ENCODE data around the gene DMD. TPM values are rescaled to one million over a fixed set of nuclear protein-coding genes. Genes with fewer than 3 reads are reported as not detected.

Gene DMD
- total RNA-seq, 1 experiment from 2014 or later = 2.2 TPM

GRCh38 chrX:31217084-31217483 is 1994.3 kb downstream of the DMD start:
- CTCF ChIA-PET = no interaction called here
- intact Hi-C loops (cut with micrococcal nuclease; ENCODE audit: unreplicated experiment) (loop anchor here (10.0 kb wide), 1 partner anchor 182 kb away; no protein-coding TSS in a partner anchor), in situ Hi-C loops (cut with HindIII; ENCODE audit: low pct_unique_long_range_greater_than_20kb, low sequenced_read_pairs) (no loop called here)

GRCh38 chrX:31215277-31215815 is 1996.0 kb downstream of the DMD start:
- TF ChIP-seq CTCF (IDR thresholded peaks at IDR 0.05) (no peak), POLR2AphosphoS5 (IDR thresholded peaks at IDR 0.05; ENCODE audit: low read depth, low read length) (no peak), SIN3A (IDR thresholded peaks at IDR 0.05; ENCODE audit: borderline replicate concordance, insufficient read depth, low read depth, low read length) (no peak), TCF7L2 (IDR thresholded peaks at IDR 0.05; ENCODE audit: low read depth, low read length) (no peak), REST (IDR thresholded peaks at IDR 0.05; ENCODE audit: insufficient read depth in 1 of 2, low read depth in 2 of 2, low read length in 1 of 2) (no peak)
- no peak overlapping the region for H3K4me3 ChIP-seq (ENCODE audit: low read depth in 2 of 2, low read length in 2 of 2)
- in situ Hi-C loops (cut with HindIII; ENCODE audit: low pct_unique_long_range_greater_than_20kb, low sequenced_read_pairs) = no loop called here
- no peaks in the 10 kb centered on the region for H3K27me3 ChIP-seq (ENCODE audit: control insufficient read depth, insufficient read depth, low read length)
- ChIA-PET POLR2A (no interaction called here), CTCF (no interaction called here)
- intact Hi-C loops (cut with micrococcal nuclease; ENCODE audit: unreplicated experiment) = loop anchor here (10.0 kb wide), 1 partner anchor 181 kb away; no protein-coding TSS in a partner anchor
- H3K9me3 ChIP-seq (ENCODE audit: control insufficient read depth, insufficient read depth, low read depth, low read length) = no peaks in the 10 kb centered on the region
- H3K4me1 ChIP-seq (ENCODE audit: control insufficient read depth, insufficient read depth, low read length) = no peaks in the 10 kb centered on the region
- no TSS peak for BruUV-seq (replicated peaks)
- DNase-seq (ENCODE audit: low read depth, low spot score) = no peak
- no peak for ATAC-seq
- H3K27ac ChIP-seq (ENCODE audit: low read length) = no peak overlapping the region
- no peaks in the 10 kb centered on the region for H3K36me3 ChIP-seq (ENCODE audit: control insufficient read depth, insufficient read depth, low read length)

More at GRCh38 chrX:31217084-31217483, 1994.3 kb downstream of the DMD start:
- TF ChIP-seq SIN3A (IDR thresholded peaks at IDR 0.05; ENCODE audit: borderline replicate concordance, insufficient read depth, low read depth, low read length) (no peak), TCF7L2 (IDR thresholded peaks at IDR 0.05; ENCODE audit: low read depth, low read length) (no peak), CTCF (IDR thresholded peaks at IDR 0.05) (no peak), REST (IDR thresholded peaks at IDR 0.05; ENCODE audit: insufficient read depth in 1 of 2, low read depth in 2 of 2, low read length in 1 of 2) (no peak), POLR2AphosphoS5 (IDR thresholded peaks at IDR 0.05; ENCODE audit: low read depth, low read length) (no peak)
- no TSS peak for BruUV-seq (replicated peaks)
- POLR2A ChIA-PET = no interaction called here
- H3K27ac ChIP-seq (ENCODE audit: low read length) = no peak overlapping the region
- H3K36me3 ChIP-seq (ENCODE audit: control insufficient read depth, insufficient read depth, low read length) = no peaks in the 10 kb centered on the region
- no peak overlapping the region for H3K4me3 ChIP-seq (ENCODE audit: low read depth in 2 of 2, low read length in 2 of 2)
- H3K9me3 ChIP-seq (ENCODE audit: control insufficient read depth, insufficient read depth, low read depth, low read length) = no peaks in the 10 kb centered on the region
- ATAC-seq = no peak
- DNase-seq (ENCODE audit: low read depth, low spot score) = no peak
- H3K4me1 ChIP-seq (ENCODE audit: control insufficient read depth, insufficient read depth, low read length) = no peaks in the 10 kb centered on the region
- no peaks in the 10 kb centered on the region for H3K27me3 ChIP-seq (ENCODE audit: control insufficient read depth, insufficient read depth, low read length)

Measured in Panc1 (cell line).